Spleen (tissue), 11 donors: ENCODE measurements around the gene IL1RAPL1. TPM values are rescaled to one million over a fixed set of nuclear protein-coding genes. Genes with fewer than 3 reads are reported as not detected.

Source experiments
- DNase-seq: peaks from one replicate; pipeline ENCODE4 v3.0.0-alpha.2; 2020
- H3K27ac ChIP-seq, 8 donors: fragments of 200-600 bp; sonication (generic) in 7 of 8; 1 replicate in 4 of 8; 2 replicates in 4 of 8; pipeline versions ENCODE4 v1.5.0 to v1.8.0; 2016 to 2021; ENCODE audit warnings: inconsistent platforms in 4 of 8, mild to moderate bottlenecking in 4 of 8, moderate library complexity in 1 of 8
- H3K27me3 ChIP-seq, 7 donors: fragments of 200-600 bp; sonication (generic) in 6 of 7; replicated peaks in 1 of 7; 1 replicate in 4 of 7; 2 replicates in 3 of 7; pipeline versions ENCODE4 v1.5.0 to v1.8.0; 2016 to 2021; ENCODE audit warnings: inconsistent platforms in 3 of 7, mild to moderate bottlenecking in 1 of 7
- H3K36me3 ChIP-seq, 6 donors: fragments of 200-600 bp; sonication (generic) in 5 of 6; 1 replicate in 4 of 6; 2 replicates in 2 of 6; pipeline versions ENCODE4 v1.5.0 to v1.8.0; 2016 to 2021; ENCODE audit warnings: inconsistent platforms in 2 of 6
- H3K4me1 ChIP-seq, 6 donors: fragments of 200-600 bp; sonication (generic) in 5 of 6; 1 replicate in 3 of 6; 2 replicates in 3 of 6; pipeline versions ENCODE4 v1.5.0 to v1.8.0; 2016 to 2021; ENCODE audit warnings: inconsistent platforms in 3 of 6
- H3K4me3 ChIP-seq, 8 donors: fragments of 200-600 bp; sonication (generic) in 7 of 8; 1 replicate in 4 of 8; 2 replicates in 4 of 8; pipeline versions ENCODE4 v1.5.0 to v1.8.0; 2016 to 2021; ENCODE audit warnings: inconsistent platforms in 4 of 8, mild to moderate bottlenecking in 4 of 8, moderate library complexity in 2 of 8
- H3K9me3 ChIP-seq, 8 donors: fragments of 200-600 bp; sonication (generic) in 7 of 8; 1 replicate in 4 of 8; 2 replicates in 4 of 8; pipeline versions ENCODE4 v1.5.0 to v1.8.0; 2016 to 2021; ENCODE audit warnings: inconsistent platforms in 4 of 8
- CTCF ChIP-seq, 11 experiments: fragments of 200-600 bp in 7 of 11; fragments of 450-650 bp in 4 of 11; sonication (generic) in 4 of 11; IDR thresholded peaks in 8 of 11; conservative IDR thresholded peaks in 3 of 11; 1 replicate in 7 of 11; 2 replicates in 4 of 11; pipeline versions ENCODE4 v1.4.0 to v1.8.0; 2016 to 2021; ENCODE audit warnings: antibody characterized with exemption in 11 of 11, inconsistent platforms in 4 of 11, mild to moderate bottlenecking in 1 of 11
- POLR2A ChIP-seq, 3 donors: fragments of 450-650 bp; IDR thresholded peaks; one replicate each; pipeline ENCODE4 v1.5.1; 2017; ENCODE audit warnings: antibody characterized with exemption in 3 of 3, mild to moderate bottlenecking in 1 of 3
- POLR2AphosphoS5 ChIP-seq, 3 donors: sonication (generic); formaldehyde crosslinking; IDR thresholded peaks; one replicate each; pipeline ENCODE4 v1.5.1; 2017; ENCODE audit warnings: antibody characterized with exemption in 3 of 3
- WGBS, 5 donors: extraction: QIAGEN DNeasy Blood & Tissue Kit in 3 of 5; methylation state at CpG; one replicate each; pipeline versions ENCODE4 v1.1.5 to v1.1.7; 2013 to 2018; 5-methylcytosine and 5-hydroxymethylcytosine counted together
- intact Hi-C: fragments of 100-400 bp; cut with DNase I; formaldehyde crosslinking; loops from one replicate; pipeline ENCODE4 v1.15.0; 2023; ENCODE audit warnings: low total_unique reads
- polyA plus RNA-seq, 3 donors: library from polyadenylated mRNA; stranded (reverse); fragments of 200-250 nt; gene quantifications; one replicate each; pipeline ENCODE4 v1.2.1, GENCODE V29; 2013
- total RNA-seq, 7 donors: library from RNA; depleted of rRNA in 3 of 7; stranded (reverse); fragments of >200 nt in 3 of 7; fragmentation: NEBNext Ultra II Directional in 4 of 7; extraction: Animal tissue kit (Norgen Biotek cat#: 25700) in 4 of 7; gene quantifications; one replicate each; pipeline versions ENCODE4 v1.1.0 to v1.2.1, GENCODE V29; 2016 to 2021
- donor health status: healthy with polysubstance abuse.
- donor health status: DM: no; HTN: no; CAD: no; lungs with moderate emphysema.
- donor health status: DM: no; HTN: no; CAD: no.
- donor health status: Bipolar disorder and iron deficiency.
- donor health status: healthy.
- donor health status: DM: no; HTN: no; CAD: no.
- donor health status: DM: yes; HTN: yes; CAD: no.

Gene IL1RAPL1
- total and polyA plus RNA-seq, 10 donors, result 0.03 to 0.19 TPM; not detected in 8

- no peak overlapping the region for H3K4me3 ChIP-seq
- H3K27me3 ChIP-seq, result no peaks in the 10 kb centered on the region
- H3K9me3 ChIP-seq, result peaks cover 0 to 9% (median 0%) of the 10 kb centered on the region in 8 donors
- no peak overlapping the region for H3K27ac ChIP-seq
- H3K4me1 ChIP-seq, result no peaks in the 10 kb centered on the region
- no peaks in the 10 kb centered on the region for H3K36me3 ChIP-seq
- TF ChIP-seq POLR2AphosphoS5 (IDR thresholded peaks at IDR 0.05), result no peak
- TF ChIP-seq CTCF (IDR thresholded peaks at IDR 0.05 in 8 of 11, conservative IDR thresholded peaks at IDR 0.05 in 3 of 11), result no peak
- TF ChIP-seq POLR2A (IDR thresholded peaks at IDR 0.05), result no peak
- 54 to 73% (median 67%) methylated on average over 4 of the region's 4 CpGs for WGBS, 5 donors
- intact Hi-C loops, result no loop called here
- no peak for DNase-seq
Measured at GRCh38 chrX:29067351-29067750, 480.1 kb downstream of the IL1RAPL1 start.

DNA sequence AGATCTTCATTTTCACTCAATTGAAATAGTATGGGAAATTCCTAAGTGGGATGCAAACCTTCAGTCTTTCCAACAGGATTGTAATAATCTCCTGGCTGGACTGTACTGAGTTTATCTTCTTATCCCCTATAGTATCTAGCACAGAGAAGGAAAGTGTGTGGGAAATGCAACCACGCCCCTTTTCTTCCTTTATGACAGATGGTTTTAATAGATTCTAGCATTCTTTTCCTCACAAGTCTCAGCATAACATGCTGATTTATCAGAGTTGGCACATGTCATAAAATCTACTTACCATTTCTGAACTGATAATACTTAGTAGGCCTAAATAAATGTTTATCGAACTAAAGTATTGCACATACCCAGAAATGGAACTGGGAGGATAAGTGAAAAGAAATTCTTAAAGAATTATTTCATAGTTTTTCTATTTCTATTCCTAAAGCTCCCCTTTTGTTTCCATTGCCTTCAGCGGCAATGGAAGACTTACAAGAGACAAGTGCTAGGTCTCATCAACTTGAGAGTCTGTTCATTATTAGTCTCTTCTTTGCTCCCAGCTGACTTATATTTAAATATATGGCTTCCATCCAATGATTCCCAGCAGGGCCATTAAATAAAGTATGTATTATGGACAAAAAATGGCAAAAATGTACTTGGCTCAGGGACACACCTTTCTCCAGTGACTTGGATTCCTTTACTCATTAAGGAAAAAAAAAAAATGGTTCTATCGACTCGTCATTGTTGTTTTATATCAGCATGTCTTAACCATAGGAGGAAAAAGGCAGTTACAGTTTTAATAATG, 484.5 kb downstream of the IL1RAPL1 start:
- Histone ChIP-seq H3K27ac (no peak overlapping the region), H3K4me3 (no peak overlapping the region), H3K27me3 (no peaks in the 10 kb centered on the region), H3K36me3 (no peaks in the 10 kb centered on the region), H3K4me1 (no peaks in the 10 kb centered on the region), H3K9me3 (no peaks in the 10 kb centered on the region)
- TF ChIP-seq POLR2AphosphoS5 (IDR thresholded peaks at IDR 0.05) (no peak), CTCF (IDR thresholded peaks at IDR 0.05 in 8 of 11, conservative IDR thresholded peaks at IDR 0.05 in 3 of 11) (no peak), POLR2A (IDR thresholded peaks at IDR 0.05) (no peak)
- intact Hi-C loops, result loop anchor here (10.0 kb wide), 1 partner anchor 57 kb away; no protein-coding TSS in a partner anchor
- WGBS, 5 donors, result 68 to 91% (median 83%) methylated on average over 5 of the region's 5 CpGs
- no peak for DNase-seq

GRCh38 chrX:29082558-29082957, 495.3 kb downstream of the IL1RAPL1 start:
- H3K27me3 ChIP-seq, result no peaks in the 10 kb centered on the region
- H3K9me3 ChIP-seq, result peaks cover 0 to 3% (median 0%) of the 10 kb centered on the region in 8 donors
- H3K4me1 ChIP-seq, result no peaks in the 10 kb centered on the region
- DNase-seq, result no peak
- no peaks in the 10 kb centered on the region for H3K36me3 ChIP-seq
- no peak for TF ChIP-seq CTCF (IDR thresholded peaks at IDR 0.05 in 8 of 11, conservative IDR thresholded peaks at IDR 0.05 in 3 of 11)
- TF ChIP-seq POLR2A (IDR thresholded peaks at IDR 0.05), result no peak
- TF ChIP-seq POLR2AphosphoS5 (IDR thresholded peaks at IDR 0.05), result no peak
- no peak overlapping the region for H3K27ac ChIP-seq
- 71 to 88% (median 86%) methylated on average over 3 of the region's 3 CpGs for WGBS, 5 donors
- no peak overlapping the region for H3K4me3 ChIP-seq
- intact Hi-C loops, result no loop called here

- no peaks in the 10 kb centered on the region for H3K27me3 ChIP-seq
- no peak overlapping the region for H3K27ac ChIP-seq
- WGBS, 5 donors, result 58 to 89% (median 76%) methylated on average over 2 of the region's 2 CpGs
- H3K4me3 ChIP-seq, result no peak overlapping the region
- DNase-seq, result no peak
- no peaks in the 10 kb centered on the region for H3K36me3 ChIP-seq
- TF ChIP-seq CTCF (IDR thresholded peaks at IDR 0.05 in 8 of 11, conservative IDR thresholded peaks at IDR 0.05 in 3 of 11) (no peak), POLR2AphosphoS5 (IDR thresholded peaks at IDR 0.05) (no peak), POLR2A (IDR thresholded peaks at IDR 0.05) (no peak)
- intact Hi-C loops, result no loop called here
- no peaks in the 10 kb centered on the region for H3K9me3 ChIP-seq
- no peaks in the 10 kb centered on the region for H3K4me1 ChIP-seq
Measured at GRCh38 chrX:29083823-29084222, 496.6 kb downstream of the IL1RAPL1 start.
